Fibroblast of mammary gland (primary cell): ENCODE results near the gene SMARCC2.

Source experiments
- DNase-seq: peaks from one replicate; pipeline ENCODE4 v3.0.0-alpha.2; 2010; ENCODE audit warnings: low read depth
- H3K4me3 ChIP-seq: 2 replicates; pipeline ENCODE4 v1.5.1; 2011; ENCODE audit warnings: low read depth, mild to moderate bottlenecking, low read length, moderate library complexity; ENCODE audit not compliant: control insufficient read depth
- TF ChIP-seq, protein P1 (sequence below): conservative IDR thresholded peaks from 2 replicates; pipeline ENCODE4 v1.5.1; 2011; ENCODE audit warnings: low read depth, low read length, inconsistent platforms; ENCODE audit not compliant: control insufficient read depth, insufficient read depth

Gene SMARCC2

DNA sequence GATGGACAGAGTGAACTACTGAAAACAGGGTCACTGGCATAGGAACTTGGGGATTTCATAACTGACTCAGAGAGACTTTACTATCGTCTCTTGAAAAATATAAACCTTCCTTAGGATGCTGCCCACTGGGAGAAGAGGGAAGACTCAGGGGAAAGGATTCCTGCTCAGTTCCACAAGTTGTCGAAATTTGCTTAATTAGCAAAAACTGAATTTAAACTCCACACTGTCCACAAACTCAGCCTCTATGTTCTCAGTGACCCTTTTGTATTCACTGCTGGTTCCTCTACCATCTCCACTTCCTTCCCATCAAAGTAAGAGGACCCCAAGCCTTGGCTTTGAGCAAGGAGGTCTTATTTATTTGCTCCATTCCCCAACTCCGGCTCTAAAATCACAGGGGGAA is 44.1 kb downstream of the SMARCC2 start:
- TF ChIP-seq, protein P1, sequence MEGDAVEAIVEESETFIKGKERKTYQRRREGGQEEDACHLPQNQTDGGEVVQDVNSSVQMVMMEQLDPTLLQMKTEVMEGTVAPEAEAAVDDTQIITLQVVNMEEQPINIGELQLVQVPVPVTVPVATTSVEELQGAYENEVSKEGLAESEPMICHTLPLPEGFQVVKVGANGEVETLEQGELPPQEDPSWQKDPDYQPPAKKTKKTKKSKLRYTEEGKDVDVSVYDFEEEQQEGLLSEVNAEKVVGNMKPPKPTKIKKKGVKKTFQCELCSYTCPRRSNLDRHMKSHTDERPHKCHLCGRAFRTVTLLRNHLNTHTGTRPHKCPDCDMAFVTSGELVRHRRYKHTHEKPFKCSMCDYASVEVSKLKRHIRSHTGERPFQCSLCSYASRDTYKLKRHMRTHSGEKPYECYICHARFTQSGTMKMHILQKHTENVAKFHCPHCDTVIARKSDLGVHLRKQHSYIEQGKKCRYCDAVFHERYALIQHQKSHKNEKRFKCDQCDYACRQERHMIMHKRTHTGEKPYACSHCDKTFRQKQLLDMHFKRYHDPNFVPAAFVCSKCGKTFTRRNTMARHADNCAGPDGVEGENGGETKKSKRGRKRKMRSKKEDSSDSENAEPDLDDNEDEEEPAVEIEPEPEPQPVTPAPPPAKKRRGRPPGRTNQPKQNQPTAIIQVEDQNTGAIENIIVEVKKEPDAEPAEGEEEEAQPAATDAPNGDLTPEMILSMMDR = no peak
- H3K4me3 ChIP-seq = no peak overlapping the region
- no peak for DNase-seq

DNA sequence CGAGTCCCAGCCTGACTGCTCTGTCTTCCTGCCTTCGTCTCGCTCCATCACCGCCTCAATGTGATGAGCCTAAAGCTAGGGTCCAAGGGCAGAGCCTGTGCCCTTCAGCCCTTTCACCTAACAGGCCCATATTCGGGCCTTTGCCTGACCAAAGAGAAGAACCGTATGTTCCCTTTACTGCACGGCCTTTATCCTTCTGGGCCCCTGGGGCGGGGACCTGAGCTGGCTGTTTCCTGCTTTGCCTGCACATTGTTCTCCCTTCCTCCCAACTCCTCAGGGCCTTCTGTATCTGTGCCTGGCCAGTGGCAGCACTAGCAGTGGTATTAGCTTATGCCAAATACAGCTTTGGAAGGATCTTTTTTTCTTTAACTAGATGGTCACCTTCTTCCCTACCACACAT is 45.4 kb downstream of the SMARCC2 start:
- no peak overlapping the region for H3K4me3 ChIP-seq
- TF ChIP-seq, protein P1 = no peak
- no peak for DNase-seq

GRCh38 chr12:56143217-56143616 is 46.1 kb downstream of the SMARCC2 start:
- TF ChIP-seq, protein P1 = no peak
- H3K4me3 ChIP-seq = no peak overlapping the region
- DNase-seq = no peak

- no peak overlapping the region for H3K4me3 ChIP-seq
- TF ChIP-seq, protein P1 = no peak
These were observed 47.1 kb downstream of the SMARCC2 start for GRCh38 chr12:56141946-56142784.

DNA sequence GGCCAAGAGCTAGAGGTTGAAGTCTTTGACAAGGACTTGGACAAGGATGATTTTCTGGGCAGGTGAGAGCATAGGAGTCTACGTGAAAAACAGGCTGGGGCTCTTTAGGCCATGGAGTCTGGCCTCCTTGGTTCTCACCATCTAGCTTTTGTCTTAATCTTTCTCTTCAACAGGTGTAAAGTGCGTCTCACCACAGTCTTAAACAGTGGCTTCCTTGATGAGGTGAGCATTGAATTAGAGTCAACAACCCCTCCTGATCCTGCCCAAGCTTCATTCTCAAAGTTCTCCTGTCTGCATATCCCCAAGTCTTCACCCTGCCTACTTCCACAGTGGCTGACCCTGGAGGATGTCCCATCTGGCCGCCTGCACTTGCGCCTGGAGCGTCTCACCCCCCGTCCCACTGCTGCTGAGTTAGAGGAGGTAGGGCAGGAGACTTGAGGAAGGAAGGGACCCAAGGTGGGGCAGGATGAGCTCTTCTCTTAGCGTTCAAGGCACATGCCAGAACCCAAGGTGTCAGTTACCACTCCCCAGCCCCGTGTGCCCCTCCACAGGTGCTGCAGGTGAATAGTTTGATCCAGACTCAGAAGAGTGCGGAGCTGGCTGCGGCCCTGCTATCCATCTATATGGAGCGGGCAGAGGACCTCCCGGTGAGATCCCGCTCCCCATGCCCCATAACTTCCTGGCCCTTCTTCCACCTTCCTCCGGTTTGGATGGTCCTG is 51.3 kb downstream of the SMARCC2 start:
- no peak overlapping the region for H3K4me3 ChIP-seq
- TF ChIP-seq, protein P1 = no peak
- no peak for DNase-seq

More at GRCh38 chr12:56141946-56142784, 47.1 kb downstream of the SMARCC2 start:
- no peak for DNase-seq

DNA sequence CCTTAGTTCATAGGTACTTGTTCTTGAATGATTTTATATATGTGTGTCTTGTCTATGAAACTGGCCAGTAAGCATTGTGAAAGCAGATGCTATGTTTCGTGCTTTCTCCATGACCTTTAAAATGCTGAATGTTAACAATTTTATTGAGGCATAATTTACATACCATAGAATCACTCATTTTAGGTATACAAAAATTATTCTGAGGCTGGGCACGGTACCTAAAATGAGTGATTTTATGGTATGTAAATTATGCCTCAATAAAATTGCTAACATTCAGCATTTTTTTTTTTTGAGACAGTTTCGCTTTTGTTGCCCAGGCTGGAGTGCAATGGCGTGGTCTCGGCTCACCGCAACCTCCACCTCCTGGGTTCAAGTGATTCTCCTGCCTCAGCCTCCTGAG is 54.4 kb downstream of the SMARCC2 start:
- TF ChIP-seq, protein P1 = no peak
- no peak overlapping the region for H3K4me3 ChIP-seq
- no peak for DNase-seq
